ENCODE data around the gene DNAH2. TPM values are rescaled to one million over a fixed set of nuclear protein-coding genes. Genes with fewer than 3 reads are reported as not detected.
A peak's percentile ranks its signal among the peaks of the same experiment; 100 is the strongest.

DNAH2 gene
- total RNA-seq, 2 experiments from 2014 or later = not detected

- peaks cover 39% of the 10 kb centered on the region for H3K79me2 ChIP-seq (ENCODE audit: insufficient read depth, low read depth, low read length)
- peaks cover 75% of the 10 kb centered on the region for H3K36me3 ChIP-seq (ENCODE audit: insufficient read depth, low read length)
- ChIA-PET CTCF (ENCODE audit: unreplicated experiment) (interaction anchor here (0.6 kb wide), 2 partner anchors 19 to 52 kb away, joined by 6 to 7 read pairs; no protein-coding TSS in a partner anchor), POLR2A (interaction anchor here (0.6 to 2.1 kb wide), 2 partner anchors 9 to 18 kb away, joined by 3 to 10 read pairs; no protein-coding TSS in a partner anchor)
- no peak for DNase-seq (ENCODE audit: low spot score)
- H3K27ac ChIP-seq (ENCODE audit: low read depth, low read length, poor library complexity, severe bottlenecking) = peak overlapping the region; percentile 86
- H4K20me1 ChIP-seq (ENCODE audit: insufficient read depth, low read length) = peaks cover 8% of the 10 kb centered on the region; the same call in 1 of the 2 replicates
- no peak overlapping the region for H2AFZ ChIP-seq (ENCODE audit: low read length)
- H3K9me2 ChIP-seq (ENCODE audit: insufficient read depth, low read length) = no peaks in the 10 kb centered on the region
- BruUV-seq (replicated peaks) = no TSS peak
- intact Hi-C loops (cut with micrococcal nuclease; ENCODE audit: unreplicated experiment) = no loop called here
- peaks cover 47% of the 10 kb centered on the region for H3K4me1 ChIP-seq (ENCODE audit: insufficient read depth, low read length, poor library complexity, severe bottlenecking)
- H3K4me3 ChIP-seq (ENCODE audit: low read depth, low read length, poor library complexity, severe bottlenecking) = peak overlapping the region; percentile 86
- TF ChIP-seq EZH2phosphoT487 (IDR thresholded peaks at IDR 0.05; ENCODE audit: borderline replicate concordance, low read depth, low read length) (no peak), CTCF (conservative IDR thresholded peaks at IDR 0.05; ENCODE audit: low read length) (no peak)
- no peaks in the 10 kb centered on the region for H3K9me3 ChIP-seq (ENCODE audit: low read length)
- peak overlapping the region; percentile 91 for H3K4me2 ChIP-seq (ENCODE audit: low read length)
Measured at GRCh38 chr17:7855660-7856010, 138.1 kb downstream of the DNAH2 start.

DNA sequence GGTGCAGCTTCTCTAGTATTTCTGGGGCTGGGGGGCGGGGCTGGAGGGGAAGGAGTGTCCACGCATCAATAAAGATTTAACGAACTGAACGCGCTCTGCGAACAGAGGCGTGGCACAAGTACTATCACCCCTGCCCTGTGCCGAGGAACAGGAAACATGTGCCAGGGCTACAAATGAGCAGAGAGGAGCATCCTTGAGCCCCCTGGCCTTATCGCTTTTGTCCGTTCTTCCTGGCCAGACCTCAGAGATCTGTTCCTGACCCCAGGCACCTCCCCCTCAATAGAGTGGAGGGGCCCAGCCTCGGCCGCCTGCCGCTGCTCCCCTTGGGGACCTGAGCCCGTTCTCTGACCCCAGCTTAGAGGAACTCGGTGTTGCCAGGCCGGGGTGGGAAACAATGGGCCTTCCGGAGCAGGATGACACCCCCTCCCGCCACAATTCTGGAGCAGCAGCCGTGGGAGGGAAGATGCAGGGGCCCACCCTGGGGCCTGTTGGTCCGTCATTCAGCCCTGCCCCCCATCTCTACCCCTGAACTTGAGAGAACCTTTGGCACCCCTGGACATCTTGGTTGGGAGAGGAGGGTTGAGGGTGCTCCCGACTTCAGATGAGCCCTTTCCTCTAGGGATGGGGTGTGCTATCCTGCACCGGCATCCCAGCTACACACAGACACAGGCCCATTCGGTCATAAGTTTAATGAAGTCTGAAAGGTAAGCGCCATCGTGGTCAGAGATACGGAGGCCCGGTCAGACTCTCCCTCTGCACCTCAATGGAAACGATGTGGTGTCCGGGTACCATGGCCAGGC, 138.7 kb downstream of the DNAH2 start:
- DNase-seq (ENCODE audit: low spot score) = peak; percentile 56
- TF ChIP-seq CTCF (conservative IDR thresholded peaks at IDR 0.05; ENCODE audit: low read length) = no peak
- TF ChIP-seq EZH2phosphoT487 (IDR thresholded peaks at IDR 0.05; ENCODE audit: borderline replicate concordance, low read depth, low read length) = no peak
- ChIA-PET POLR2A (interaction anchor here (0.6 to 2.1 kb wide), 3 partner anchors 9 to 30 kb away, joined by 3 to 10 read pairs (median 3); no protein-coding TSS in a partner anchor), CTCF (ENCODE audit: unreplicated experiment) (interaction anchor here (0.6 to 1.0 kb wide), 3 partner anchors 19 to 52 kb away, joined by 3 to 7 read pairs (median 6); no protein-coding TSS in a partner anchor)
- Histone ChIP-seq H3K9me3 (ENCODE audit: low read length) (no peaks in the 10 kb centered on the region), H3K27ac (ENCODE audit: low read depth, low read length, poor library complexity, severe bottlenecking) (peak overlapping the region; percentile 86), H3K9me2 (ENCODE audit: insufficient read depth, low read length) (no peaks in the 10 kb centered on the region), H2AFZ (ENCODE audit: low read length) (peak overlapping the region; percentile 11; the same call in 1 of the 2 replicates), H3K4me2 (ENCODE audit: low read length) (peak overlapping the region; percentile 91), H3K4me1 (ENCODE audit: insufficient read depth, low read length, poor library complexity, severe bottlenecking) (peaks cover 47% of the 10 kb centered on the region), H4K20me1 (ENCODE audit: insufficient read depth, low read length) (peaks cover 8% of the 10 kb centered on the region; the same call in 1 of the 2 replicates), H3K4me3 (ENCODE audit: low read depth, low read length, poor library complexity, severe bottlenecking) (peak overlapping the region; percentile 86), H3K36me3 (ENCODE audit: insufficient read depth, low read length) (peaks cover 75% of the 10 kb centered on the region), H3K79me2 (ENCODE audit: insufficient read depth, low read depth, low read length) (peaks cover 44% of the 10 kb centered on the region)
- BruUV-seq (replicated peaks) = no TSS peak
- intact Hi-C loops (cut with micrococcal nuclease; ENCODE audit: unreplicated experiment) = no loop called here
